ENCODE measurements around the gene DZIP3.

The DZIP3 gene

GRCh38 chr3:108589081-108589997, at the start of gene DZIP3, which contains the start of gene CIP2A:
TSS of gene DZIP3 (plus strand) at chr3:108589722. CDS start at chr3:108605407, 15,685 bp downstream.
TSS of gene CIP2A (minus strand) at chr3:108589438. CDS start at chr3:108589375, 63 bp downstream.
- DNase-seq (ENCODE audit: low read depth in 2 of 2) = peak; percentile 43 to 63

- no peak for DNase-seq (ENCODE audit: low read depth in 2 of 2)
Measured at GRCh38 chr3:108546247-108546646, 43.3 kb upstream of the DZIP3 start.

- no peak for DNase-seq (ENCODE audit: low read depth in 2 of 2)
Measured at GRCh38 chr3:108546692-108547091, 42.8 kb upstream of the DZIP3 start.

- no peak for DNase-seq (ENCODE audit: low read depth in 2 of 2)
Measured at GRCh38 chr3:108548304-108548703, 41.2 kb upstream of the DZIP3 start.

- no peak for DNase-seq (ENCODE audit: low read depth in 2 of 2)
Measured at GRCh38 chr3:108548886-108549285, 40.6 kb upstream of the DZIP3 start.

- DNase-seq (ENCODE audit: low read depth in 2 of 2) = no peak
Measured at GRCh38 chr3:108552267-108553159, 37.0 kb upstream of the DZIP3 start.

- DNase-seq (ENCODE audit: low read depth in 2 of 2) = no peak
Measured at GRCh38 chr3:108554229-108554628, 35.3 kb upstream of the DZIP3 start.

GRCh38 chr3:108554913-108555571, 34.5 kb upstream of the DZIP3 start:
- DNase-seq (ENCODE audit: low read depth in 2 of 2) = no peak

- DNase-seq (ENCODE audit: low read depth in 2 of 2) = no peak
Measured at GRCh38 chr3:108555966-108556581, 33.4 kb upstream of the DZIP3 start.

GRCh38 chr3:108562565-108562964, 27.0 kb upstream of the DZIP3 start:
- DNase-seq (ENCODE audit: low read depth in 2 of 2) = no peak

GRCh38 chr3:108564564-108564963, 25.0 kb upstream of the DZIP3 start:
- DNase-seq (ENCODE audit: low read depth in 2 of 2) = no peak

GRCh38 chr3:108565506-108565905, 24.0 kb upstream of the DZIP3 start:
- no peak for DNase-seq (ENCODE audit: low read depth in 2 of 2)

GRCh38 chr3:108566599-108566998, 22.9 kb upstream of the DZIP3 start:
- DNase-seq (ENCODE audit: low read depth in 2 of 2) = no peak

- no peak for DNase-seq (ENCODE audit: low read depth in 2 of 2)
Measured at GRCh38 chr3:108569336-108569735, 20.2 kb upstream of the DZIP3 start.

GRCh38 chr3:108578064-108578463, 11.5 kb upstream of the DZIP3 start:
- DNase-seq (ENCODE audit: low read depth in 2 of 2) = no peak

GRCh38 chr3:108588601-108589000, 921 bp upstream of the DZIP3 start:
- no peak for DNase-seq (ENCODE audit: low read depth in 2 of 2)

GRCh38 chr3:108589998-108590323, 439 bp downstream of the DZIP3 start:
- no peak for DNase-seq (ENCODE audit: low read depth in 2 of 2)

GRCh38 chr3:108590460-108590859, 938 bp downstream of the DZIP3 start:
- DNase-seq (ENCODE audit: low read depth in 2 of 2) = no peak

GRCh38 chr3:108595321-108595720, 5.8 kb downstream of the DZIP3 start:
- no peak for DNase-seq (ENCODE audit: low read depth in 2 of 2)

- no peak for DNase-seq (ENCODE audit: low read depth in 2 of 2)
Measured at GRCh38 chr3:108598375-108598774, 8.9 kb downstream of the DZIP3 start.

GRCh38 chr3:108599677-108600409, 10.3 kb downstream of the DZIP3 start:
- DNase-seq (ENCODE audit: low read depth in 2 of 2) = no peak
